Epithelial cell of esophagus (primary cell): Measurements from ENCODE around the gene GABRA1.

ENCODE experiments used
- DNase-seq: peaks from one replicate; pipeline ENCODE4 v3.0.0; 2010; ENCODE audit warnings: low read depth
- H3K4me3 ChIP-seq: 2 replicates; pipeline ENCODE4 v1.5.1; 2011; ENCODE audit warnings: mild to moderate bottlenecking, low read length, control low read depth
- TF ChIP-seq, protein P1 (sequence below): IDR thresholded peaks from 2 replicates; pipeline ENCODE4 v1.5.1; 2011; ENCODE audit warnings: low read depth, mild to moderate bottlenecking, low read length, control low read depth, inconsistent platforms; ENCODE audit not compliant: insufficient read depth; ENCODE audit errors: missing control alignments

Gene GABRA1

DNA sequence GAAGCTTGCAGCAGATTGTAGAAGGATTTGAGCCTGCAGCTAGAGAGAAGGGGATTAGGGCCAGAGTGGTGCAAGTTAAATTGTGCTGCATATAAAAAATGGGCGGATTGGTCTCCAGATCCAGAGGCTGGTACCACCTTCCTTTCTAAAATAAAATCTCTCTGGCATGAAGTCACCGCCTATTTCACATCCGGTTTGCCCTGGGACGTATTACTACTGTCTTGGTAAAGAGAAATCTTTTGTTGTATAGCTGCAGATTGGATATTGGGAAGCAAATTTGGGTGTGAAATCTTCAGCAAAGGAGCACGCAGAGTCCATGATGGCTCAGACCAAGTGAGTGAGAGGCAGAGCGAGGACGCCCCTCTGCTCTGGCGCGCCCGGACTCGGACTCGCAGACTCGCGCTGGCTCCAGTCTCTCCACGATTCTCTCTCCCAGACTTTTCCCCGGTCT, at the start of gene GABRA1:
Gene GABRA1, plus strand, starts transcription at position 180 of the 451 bp plus-strand sequence. CDS start 2,691 bp downstream, outside the sequence.
- TF ChIP-seq, protein P1, sequence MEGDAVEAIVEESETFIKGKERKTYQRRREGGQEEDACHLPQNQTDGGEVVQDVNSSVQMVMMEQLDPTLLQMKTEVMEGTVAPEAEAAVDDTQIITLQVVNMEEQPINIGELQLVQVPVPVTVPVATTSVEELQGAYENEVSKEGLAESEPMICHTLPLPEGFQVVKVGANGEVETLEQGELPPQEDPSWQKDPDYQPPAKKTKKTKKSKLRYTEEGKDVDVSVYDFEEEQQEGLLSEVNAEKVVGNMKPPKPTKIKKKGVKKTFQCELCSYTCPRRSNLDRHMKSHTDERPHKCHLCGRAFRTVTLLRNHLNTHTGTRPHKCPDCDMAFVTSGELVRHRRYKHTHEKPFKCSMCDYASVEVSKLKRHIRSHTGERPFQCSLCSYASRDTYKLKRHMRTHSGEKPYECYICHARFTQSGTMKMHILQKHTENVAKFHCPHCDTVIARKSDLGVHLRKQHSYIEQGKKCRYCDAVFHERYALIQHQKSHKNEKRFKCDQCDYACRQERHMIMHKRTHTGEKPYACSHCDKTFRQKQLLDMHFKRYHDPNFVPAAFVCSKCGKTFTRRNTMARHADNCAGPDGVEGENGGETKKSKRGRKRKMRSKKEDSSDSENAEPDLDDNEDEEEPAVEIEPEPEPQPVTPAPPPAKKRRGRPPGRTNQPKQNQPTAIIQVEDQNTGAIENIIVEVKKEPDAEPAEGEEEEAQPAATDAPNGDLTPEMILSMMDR: no peak
- DNase-seq: peak; percentile 0
- no peak within 1 kb of the TSS for H3K4me3 ChIP-seq

DNA sequence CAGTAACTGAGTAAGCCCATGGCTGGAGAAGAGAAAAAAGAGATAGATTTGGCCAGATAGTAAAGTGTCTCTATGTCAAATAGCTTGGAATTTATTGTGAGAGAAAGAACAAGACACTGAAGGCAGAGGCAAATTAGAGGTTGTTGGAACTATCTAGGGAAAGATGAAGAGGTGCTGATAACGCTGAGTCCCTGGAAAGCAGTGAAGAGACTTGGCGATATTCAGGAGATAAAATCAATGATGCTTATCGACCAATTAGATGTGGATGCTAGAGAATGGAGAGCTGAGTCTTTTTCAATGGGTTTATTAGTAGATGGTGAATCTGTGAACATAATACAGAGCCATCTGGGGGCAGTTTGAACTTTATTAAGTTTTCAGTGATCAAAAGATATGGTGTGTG, 48.6 kb upstream of the GABRA1 start:
- no peak for DNase-seq
- TF ChIP-seq, protein P1: no peak
- no peak overlapping the region for H3K4me3 ChIP-seq

DNA sequence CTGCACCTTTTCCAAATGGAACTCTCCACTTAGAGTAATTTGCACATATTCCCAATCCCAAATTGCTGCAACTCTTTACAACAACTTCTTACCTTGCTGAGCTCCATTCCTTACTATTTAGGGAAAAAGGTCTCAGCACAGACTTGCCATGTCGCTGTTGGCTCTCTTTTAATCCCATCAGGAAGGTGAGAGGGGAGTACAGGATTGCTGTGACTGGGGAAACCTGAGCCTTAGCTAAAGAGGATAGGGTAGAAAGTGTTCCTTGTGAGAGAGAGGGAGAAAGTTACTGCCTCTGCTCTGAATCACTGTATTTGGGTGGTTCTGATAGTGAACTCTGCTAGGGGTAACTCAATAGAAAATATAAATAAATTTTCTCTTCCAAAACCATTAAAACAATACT, 43.7 kb upstream of the GABRA1 start:
- TF ChIP-seq, protein P1: no peak
- H3K4me3 ChIP-seq: no peak overlapping the region
- no peak for DNase-seq

DNA sequence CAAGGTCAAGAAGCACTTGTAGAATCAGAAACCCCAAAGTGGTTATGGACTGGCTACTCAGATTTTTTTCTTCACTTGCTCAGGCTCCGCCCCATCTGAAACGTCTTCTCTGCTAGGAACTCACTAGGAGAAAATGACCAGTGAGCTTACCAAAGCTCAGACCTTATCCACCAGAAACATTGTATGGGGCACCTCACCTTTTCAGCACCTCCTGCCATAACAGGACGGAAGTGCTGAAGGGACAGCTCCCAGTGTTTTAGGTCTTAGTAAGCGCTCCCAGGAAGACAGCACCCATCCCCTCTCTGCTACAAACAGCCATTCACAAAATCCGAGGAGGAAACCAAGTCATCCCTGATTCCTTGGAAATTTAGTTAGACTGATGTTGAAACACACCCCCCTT, 1.2 kb upstream of the GABRA1 start:
- peak; percentile 57 for DNase-seq
- no peak overlapping the region for H3K4me3 ChIP-seq
- TF ChIP-seq, protein P1: no peak

DNA sequence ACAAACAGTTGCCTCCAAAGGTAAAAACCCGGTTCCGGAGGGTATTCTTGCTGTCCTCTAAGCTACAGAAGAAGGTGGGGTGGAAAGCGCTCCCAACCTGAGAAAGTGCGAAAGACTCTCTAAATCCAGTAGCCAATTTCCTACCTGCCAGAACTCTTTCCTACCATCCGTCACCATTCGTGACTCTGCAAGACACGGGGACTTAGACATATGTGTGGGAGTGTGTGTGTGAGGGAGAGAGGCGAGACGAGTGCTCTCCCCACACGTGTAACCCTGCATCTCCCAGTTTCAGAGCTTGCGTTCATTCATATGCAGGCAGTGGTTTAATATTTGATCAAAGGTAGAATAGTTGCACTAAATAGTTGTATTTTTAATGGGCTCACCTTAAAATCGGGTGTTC, 473 bp upstream of the GABRA1 start:
- TF ChIP-seq, protein P1: no peak
- no peak for DNase-seq
- no peak overlapping the region for H3K4me3 ChIP-seq

DNA sequence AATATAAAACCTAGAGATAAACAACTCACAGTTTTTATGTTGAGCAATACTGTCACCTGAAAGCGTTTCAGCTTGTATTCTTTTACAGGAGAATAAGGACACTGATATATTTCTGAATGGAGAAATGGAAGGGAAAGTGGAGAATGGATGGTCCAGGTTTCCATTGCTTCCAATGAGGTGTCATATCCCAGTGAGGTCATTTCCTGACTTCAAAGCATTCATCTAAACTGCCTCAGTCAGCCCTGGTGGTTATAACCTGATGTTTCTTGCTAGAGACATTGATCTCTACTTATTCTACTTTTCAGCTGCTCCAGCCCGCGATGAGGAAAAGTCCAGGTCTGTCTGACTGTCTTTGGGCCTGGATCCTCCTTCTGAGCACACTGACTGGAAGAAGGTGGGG, 2.6 kb downstream of the GABRA1 start:
- TF ChIP-seq, protein P1: no peak
- no peak for DNase-seq
- H3K4me3 ChIP-seq: no peak overlapping the region

DNA sequence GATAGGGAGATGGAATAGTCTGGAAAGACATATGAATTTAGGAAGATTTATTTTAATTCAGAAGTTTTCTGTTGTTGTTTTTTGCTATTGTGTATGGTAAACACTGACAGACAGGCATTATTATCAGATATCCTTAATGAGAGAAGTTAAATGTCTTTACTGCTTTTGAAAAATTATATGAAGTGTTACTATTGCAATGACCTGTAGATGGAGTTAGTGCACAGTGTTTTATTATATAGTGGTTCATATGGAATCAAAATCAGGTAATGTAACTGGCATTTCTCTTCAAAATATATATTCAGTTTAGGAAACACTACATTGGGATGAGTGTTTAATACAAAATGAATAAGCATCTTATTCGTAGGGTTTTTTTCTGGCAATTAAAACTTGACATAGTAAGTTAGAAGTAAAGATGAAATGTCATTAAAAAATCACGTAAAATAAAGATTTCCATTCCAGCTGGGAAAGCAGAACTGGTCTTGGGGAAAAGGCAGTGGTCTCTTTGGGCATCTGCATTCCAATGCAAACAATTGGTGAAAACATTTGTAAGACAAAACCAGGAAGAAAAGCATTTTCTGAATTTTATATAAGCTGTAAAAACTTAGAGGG, 3.9 kb downstream of the GABRA1 start:
- TF ChIP-seq, protein P1: peak; percentile 24
- peak; percentile 6 for DNase-seq
- H3K4me3 ChIP-seq: no peak overlapping the region
